ENCODE data around the gene CPEB3.

Gene CPEB3

GRCh38 chr10:92203919-92204623 is 86.8 kb downstream of the CPEB3 start:
- H3K4me3 Mint-ChIP-seq: no peak overlapping the region
- ATAC-seq (no peak), DNase-seq (no peak)
- no peaks in the 10 kb centered on the region for H3K9me3 Mint-ChIP-seq
- no peak overlapping the region for H3K27ac Mint-ChIP-seq
- H3K27me3 Mint-ChIP-seq: no peaks in the 10 kb centered on the region
- no peaks in the 10 kb centered on the region for H3K4me1 Mint-ChIP-seq

GRCh38 chr10:92202536-92202935 is 88.3 kb downstream of the CPEB3 start:
- DNase-seq (no peak), ATAC-seq (no peak)
- Mint-ChIP-seq H3K27me3 (no peaks in the 10 kb centered on the region), H3K4me3 (no peak overlapping the region), H3K27ac (no peak overlapping the region), H3K4me1 (no peaks in the 10 kb centered on the region), H3K9me3 (no peaks in the 10 kb centered on the region)

DNA sequence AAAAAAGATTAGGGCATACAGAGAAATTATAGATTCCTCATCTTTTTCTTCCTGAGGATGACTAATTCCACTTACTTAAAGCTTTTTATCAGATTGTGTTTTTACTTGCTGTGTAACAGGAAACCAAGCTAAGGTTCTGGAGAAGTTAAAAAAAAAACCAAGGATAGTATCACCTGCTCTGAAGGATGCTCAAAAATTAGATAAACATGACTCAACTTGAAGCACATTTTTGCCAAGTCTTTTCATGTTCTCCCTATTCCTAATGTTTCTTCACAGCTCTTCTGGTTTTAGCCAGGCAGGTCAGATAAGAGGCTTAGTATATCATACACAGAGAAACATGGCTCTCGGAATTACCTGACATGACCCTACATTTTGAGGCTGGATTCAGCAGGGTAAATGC is 90.3 kb downstream of the CPEB3 start:
- no peak for DNase-seq
- no peak overlapping the region for H3K27ac Mint-ChIP-seq
- no peaks in the 10 kb centered on the region for H3K4me1 Mint-ChIP-seq
- no peak overlapping the region for H3K4me3 Mint-ChIP-seq
- no peaks in the 10 kb centered on the region for H3K27me3 Mint-ChIP-seq
- no peak for ATAC-seq
- no peaks in the 10 kb centered on the region for H3K9me3 Mint-ChIP-seq

- Mint-ChIP-seq H3K9me3 (no peaks in the 10 kb centered on the region), H3K4me1 (no peaks in the 10 kb centered on the region), H3K4me3 (no peak overlapping the region), H3K27me3 (no peaks in the 10 kb centered on the region), H3K27ac (no peak overlapping the region)
- ATAC-seq (no peak), DNase-seq (no peak)
Observed at GRCh38 chr10:92187101-92187500, 103.8 kb downstream of the CPEB3 start.

DNA sequence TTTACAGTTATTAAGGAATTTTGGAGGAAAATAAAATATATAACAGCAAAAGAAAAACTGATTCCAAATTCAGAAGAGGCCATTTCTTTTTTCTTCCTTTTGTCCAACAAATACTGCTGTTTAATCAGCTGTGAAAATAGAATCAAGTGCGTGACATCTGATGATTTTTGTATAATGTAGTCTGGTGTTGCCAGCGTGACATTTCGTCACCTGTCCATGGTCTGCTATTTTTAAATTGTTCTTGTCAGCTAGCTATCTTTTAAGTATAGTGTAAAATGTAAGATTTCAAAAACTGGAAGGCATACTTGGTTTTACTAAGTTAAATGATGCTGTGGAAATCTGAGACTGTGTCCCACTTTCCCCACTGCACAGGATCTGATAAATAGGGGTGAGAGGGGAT is 105.9 kb downstream of the CPEB3 start:
- Mint-ChIP-seq H3K27ac (no peak overlapping the region), H3K27me3 (no peaks in the 10 kb centered on the region), H3K4me3 (no peak overlapping the region), H3K4me1 (no peaks in the 10 kb centered on the region), H3K9me3 (no peaks in the 10 kb centered on the region)
- DNase-seq (no peak), ATAC-seq (no peak)

GRCh38 chr10:92183199-92183598 is 107.7 kb downstream of the CPEB3 start:
- Mint-ChIP-seq H3K27ac (no peak overlapping the region), H3K27me3 (no peaks in the 10 kb centered on the region), H3K4me1 (no peaks in the 10 kb centered on the region), H3K4me3 (no peak overlapping the region), H3K9me3 (no peaks in the 10 kb centered on the region)
- no peak for ATAC-seq
- no peak for DNase-seq

GRCh38 chr10:92181575-92181974 is 109.3 kb downstream of the CPEB3 start:
- no peak for DNase-seq
- Mint-ChIP-seq H3K27ac (no peak overlapping the region), H3K27me3 (no peaks in the 10 kb centered on the region), H3K4me1 (no peaks in the 10 kb centered on the region), H3K9me3 (no peaks in the 10 kb centered on the region), H3K4me3 (no peak overlapping the region)
- no peak for ATAC-seq

DNA sequence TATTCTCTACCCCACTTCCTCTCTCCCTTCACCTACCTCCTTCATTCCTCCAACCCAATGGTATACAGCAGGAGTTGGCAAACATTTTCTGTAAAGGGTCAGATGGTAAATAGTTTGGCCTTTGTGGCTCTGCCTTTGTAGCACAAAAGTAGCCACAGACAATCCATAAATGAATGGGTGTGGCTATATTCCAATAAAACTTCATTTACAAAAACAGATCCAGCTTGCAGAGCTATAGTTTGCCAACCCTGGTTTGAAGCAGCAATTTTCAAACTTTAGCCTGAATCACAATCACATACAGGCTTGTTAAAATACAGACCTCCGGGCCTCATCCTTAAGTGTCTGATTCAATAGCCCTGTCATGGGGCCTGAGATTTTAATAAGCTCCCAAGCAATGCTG is 110.5 kb downstream of the CPEB3 start:
- no peaks in the 10 kb centered on the region for H3K4me1 Mint-ChIP-seq
- no peak for ATAC-seq
- H3K9me3 Mint-ChIP-seq: no peaks in the 10 kb centered on the region
- H3K27me3 Mint-ChIP-seq: no peaks in the 10 kb centered on the region
- H3K27ac Mint-ChIP-seq: no peak overlapping the region
- H3K4me3 Mint-ChIP-seq: no peak overlapping the region
- no peak for DNase-seq

DNA sequence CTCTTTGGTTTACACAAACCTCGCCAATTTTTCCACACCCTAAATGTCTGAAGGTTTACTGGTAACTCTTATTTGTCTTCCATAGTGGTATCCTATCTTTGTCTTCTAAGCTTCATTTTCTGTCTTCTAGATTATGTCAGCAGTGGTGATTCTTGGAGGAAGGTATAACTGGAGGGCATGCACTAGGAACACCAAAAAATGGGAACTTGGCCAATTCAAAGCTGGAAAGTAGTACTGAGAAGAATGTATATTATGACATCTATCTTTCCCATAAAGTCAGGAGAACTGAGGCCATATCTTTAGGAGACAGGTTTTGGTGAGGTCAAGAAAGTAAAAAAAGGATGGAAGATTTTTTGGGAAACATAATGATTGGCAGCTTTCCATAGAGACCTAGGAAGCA is 113.3 kb downstream of the CPEB3 start:
- Mint-ChIP-seq H3K27ac (no peak overlapping the region), H3K4me1 (no peaks in the 10 kb centered on the region), H3K27me3 (no peaks in the 10 kb centered on the region), H3K4me3 (no peak overlapping the region), H3K9me3 (no peaks in the 10 kb centered on the region)
- DNase-seq (no peak), ATAC-seq (no peak)

- H3K9me3 Mint-ChIP-seq: peaks cover 0 to 6% of the 10 kb centered on the region in 2 donors
- no peak overlapping the region for H3K27ac Mint-ChIP-seq
- DNase-seq (no peak), ATAC-seq (no peak)
- H3K4me1 Mint-ChIP-seq: no peaks in the 10 kb centered on the region
- H3K4me3 Mint-ChIP-seq: no peak overlapping the region
- no peaks in the 10 kb centered on the region for H3K27me3 Mint-ChIP-seq
Observed at GRCh38 chr10:92175164-92175563, 115.7 kb downstream of the CPEB3 start.

- Mint-ChIP-seq H3K27me3 (no peaks in the 10 kb centered on the region), H3K9me3 (peaks cover 9 to 18% of the 10 kb centered on the region in 2 donors), H3K4me3 (no peak overlapping the region), H3K4me1 (no peaks in the 10 kb centered on the region), H3K27ac (no peak overlapping the region)
- DNase-seq: no peak
- no peak for ATAC-seq
Observed at GRCh38 chr10:92173996-92174395, 116.9 kb downstream of the CPEB3 start.

DNA sequence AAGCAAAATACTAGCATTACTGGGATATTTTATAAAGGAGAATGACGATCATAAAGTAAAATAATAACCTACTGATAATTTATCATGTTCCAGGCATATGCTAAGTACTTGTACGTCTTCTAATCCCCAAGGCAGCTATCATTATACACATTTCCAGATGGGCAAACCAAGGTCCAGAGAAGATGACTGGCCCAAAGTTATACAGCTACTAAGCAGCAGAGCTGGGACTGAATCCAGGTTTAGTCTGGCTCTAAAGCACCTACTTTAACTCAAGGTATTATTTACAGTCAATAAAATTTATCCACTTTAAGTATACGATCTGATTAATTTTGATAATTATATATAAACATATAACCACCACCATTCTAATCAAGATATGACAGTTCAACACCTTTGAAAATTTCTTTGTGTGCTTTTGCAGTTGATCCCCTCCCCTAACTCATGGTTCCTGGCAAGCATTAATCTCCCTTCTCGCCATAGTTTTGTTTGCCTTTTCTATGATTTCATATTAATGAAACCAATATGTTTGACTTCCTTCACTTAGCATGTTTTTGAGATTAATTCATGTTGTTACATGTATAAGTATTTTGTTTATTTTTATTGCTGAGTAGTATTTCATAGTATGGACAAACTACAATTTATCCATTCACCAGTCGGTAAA is 126.7 kb downstream of the CPEB3 start:
- Mint-ChIP-seq H3K27ac (no peak overlapping the region), H3K27me3 (no peaks in the 10 kb centered on the region), H3K4me1 (no peaks in the 10 kb centered on the region), H3K9me3 (peaks cover 8 to 12% of the 10 kb centered on the region in 2 donors), H3K4me3 (no peak overlapping the region)
- ATAC-seq (no peak), DNase-seq (no peak)

- Mint-ChIP-seq H3K27me3 (no peaks in the 10 kb centered on the region), H3K4me3 (no peak overlapping the region), H3K4me1 (no peaks in the 10 kb centered on the region), H3K27ac (no peak overlapping the region), H3K9me3 (peaks cover 6 to 7% of the 10 kb centered on the region in 2 donors)
- DNase-seq (no peak), ATAC-seq (no peak)
Observed at GRCh38 chr10:92162541-92162940, 128.3 kb downstream of the CPEB3 start.

DNA sequence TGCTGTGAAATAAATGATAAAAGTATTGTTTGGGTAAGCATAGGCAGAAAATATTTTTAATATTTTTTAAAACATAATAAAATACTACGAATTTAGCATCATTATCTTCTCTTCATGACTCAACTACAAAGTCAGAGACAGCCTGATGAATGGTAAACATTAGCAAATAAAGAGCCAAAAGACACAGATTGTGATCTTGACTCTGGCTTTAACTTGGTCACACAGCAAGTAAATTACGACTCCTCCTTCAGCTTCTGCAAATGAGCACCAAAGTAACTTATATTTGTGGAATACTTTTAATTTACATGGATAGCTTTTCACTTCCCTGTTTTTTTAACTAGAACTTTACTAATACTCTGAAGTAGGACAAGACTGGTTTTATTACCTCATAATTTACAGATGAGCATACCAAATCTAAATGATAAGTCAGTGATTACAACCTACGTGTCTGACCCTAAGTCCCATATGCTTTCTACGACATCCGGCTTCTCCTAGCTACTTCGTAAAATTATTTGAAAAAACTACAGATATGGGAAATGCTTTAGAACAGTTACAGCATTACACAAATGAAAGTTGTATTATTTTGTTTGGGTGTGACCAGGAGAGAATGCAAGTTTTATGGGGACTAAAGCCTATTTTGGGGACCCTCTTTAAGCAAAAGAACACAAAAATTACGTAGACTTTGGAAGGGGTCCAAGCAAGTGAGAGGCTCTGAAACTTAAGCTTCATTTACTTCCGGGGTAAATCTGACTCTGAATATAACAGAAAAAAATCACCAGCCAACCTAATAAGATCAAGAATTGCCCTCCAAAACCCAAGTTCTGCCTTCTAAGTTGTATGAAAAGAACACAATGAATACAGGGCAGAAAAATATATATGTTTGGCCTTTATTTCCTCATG is 133.8 kb downstream of the CPEB3 start:
- DNase-seq (no peak), ATAC-seq (no peak)
- H3K9me3 Mint-ChIP-seq: no peaks in the 10 kb centered on the region
- H3K27me3 Mint-ChIP-seq: no peaks in the 10 kb centered on the region
- no peak overlapping the region for H3K4me3 Mint-ChIP-seq
- H3K4me1 Mint-ChIP-seq: no peaks in the 10 kb centered on the region
- no peak overlapping the region for H3K27ac Mint-ChIP-seq

DNA sequence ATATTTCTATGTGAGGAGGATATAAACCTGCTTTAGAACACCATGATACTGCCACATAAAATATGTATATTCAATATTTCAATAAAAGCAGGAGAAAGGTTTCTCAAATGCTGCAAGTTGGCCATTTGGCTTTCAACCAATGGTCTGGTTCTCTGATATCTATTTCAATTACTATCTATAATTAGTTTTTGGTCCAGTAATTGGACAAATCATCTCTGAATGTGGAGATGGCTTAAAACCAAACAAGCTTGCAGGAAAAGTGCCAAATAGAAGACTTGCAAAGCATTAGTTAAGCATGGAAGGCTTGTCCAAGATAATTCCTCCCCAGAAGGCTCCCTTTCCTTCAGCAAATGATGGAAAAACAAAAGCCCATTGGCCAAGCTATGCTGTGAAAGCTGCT is 140.1 kb downstream of the CPEB3 start:
- H3K4me3 Mint-ChIP-seq: no peak overlapping the region
- DNase-seq (no peak), ATAC-seq (no peak)
- no peak overlapping the region for H3K27ac Mint-ChIP-seq
- H3K9me3 Mint-ChIP-seq: no peaks in the 10 kb centered on the region
- no peaks in the 10 kb centered on the region for H3K27me3 Mint-ChIP-seq
- no peaks in the 10 kb centered on the region for H3K4me1 Mint-ChIP-seq

DNA sequence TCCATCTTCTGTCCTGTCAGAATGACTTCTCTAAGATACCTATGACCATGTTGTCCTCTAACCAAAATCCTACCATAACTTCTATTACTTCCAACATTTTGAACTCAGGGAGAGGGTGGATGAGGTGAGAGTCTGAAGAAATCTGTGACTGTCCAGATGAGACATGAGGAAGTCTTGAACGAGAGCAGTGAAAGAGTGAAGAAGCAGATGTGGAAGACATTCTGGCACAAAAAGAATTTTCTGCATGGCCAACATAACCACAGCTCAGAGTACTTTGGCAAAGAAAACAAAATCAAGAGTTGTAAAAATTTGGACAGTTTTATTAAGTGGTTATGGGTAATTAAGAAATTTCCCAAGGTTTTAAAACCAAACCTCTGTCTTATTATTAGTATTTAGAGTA is 141.6 kb downstream of the CPEB3 start:
- Mint-ChIP-seq H3K4me1 (no peaks in the 10 kb centered on the region), H3K9me3 (no peaks in the 10 kb centered on the region), H3K27me3 (no peaks in the 10 kb centered on the region), H3K27ac (no peak overlapping the region), H3K4me3 (no peak overlapping the region)
- DNase-seq: no peak
- ATAC-seq: no peak
